ENCODE measurements around the gene ZNF526.

ZNF526 gene

GRCh38 chr19:42225718-42226292 lies 5.7 kb downstream of the ZNF526 start:
- no peak for DNase-seq

- no peak for DNase-seq
Observed at GRCh38 chr19:42226886-42227285, 6.8 kb downstream of the ZNF526 start.

- no peak for DNase-seq
Observed at GRCh38 chr19:42228641-42229040, 8.5 kb downstream of the ZNF526 start.

- no peak for DNase-seq
Observed at GRCh38 chr19:42229301-42229854, 9.3 kb downstream of the ZNF526 start.

GRCh38 chr19:42229855-42230351 lies 9.8 kb downstream of the ZNF526 start:
- no peak for DNase-seq

- DNase-seq: no peak
Observed at GRCh38 chr19:42230571-42230970, 10.5 kb downstream of the ZNF526 start.

GRCh38 chr19:42232435-42232834 lies 12.3 kb downstream of the ZNF526 start:
- DNase-seq: no peak

GRCh38 chr19:42233106-42233505 lies 13.0 kb downstream of the ZNF526 start:
- no peak for DNase-seq

GRCh38 chr19:42233678-42234292 lies 13.7 kb downstream of the ZNF526 start:
- DNase-seq: no peak

GRCh38 chr19:42234364-42234763 lies 14.3 kb downstream of the ZNF526 start:
- DNase-seq: no peak

GRCh38 chr19:42235181-42235580 lies 15.1 kb downstream of the ZNF526 start:
- no peak for DNase-seq

- DNase-seq: no peak
Observed at GRCh38 chr19:42239544-42240220, 19.6 kb downstream of the ZNF526 start.

GRCh38 chr19:42241279-42241678 lies 21.2 kb downstream of the ZNF526 start:
- no peak for DNase-seq

GRCh38 chr19:42242069-42242511 lies 22.0 kb downstream of the ZNF526 start:
- DNase-seq: no peak

- DNase-seq: peak; percentile 98 to 99
Observed at GRCh38 chr19:42242512-42243409, 22.6 kb downstream of the ZNF526 start, which contains the start of gene GSK3A. GSK3A (minus strand) TSS chr19:42242602; CDS start chr19:42242465, 137 bp downstream.

- peak; percentile 94 to 96 for DNase-seq
Observed at GRCh38 chr19:42244347-42245220, 24.5 kb downstream of the ZNF526 start.

GRCh38 chr19:42245231-42245630 lies 25.1 kb downstream of the ZNF526 start:
- no peak for DNase-seq

GRCh38 chr19:42246143-42246921 lies 26.2 kb downstream of the ZNF526 start:
- peak in 1 of 2 donors; percentile 13 for DNase-seq

GRCh38 chr19:42246922-42247639 lies 27.0 kb downstream of the ZNF526 start:
- no peak for DNase-seq

- DNase-seq: no peak
Observed at GRCh38 chr19:42247640-42248199, 27.6 kb downstream of the ZNF526 start.

Data from inflammatory macrophage treated with lipopolysaccharide for 1 hour (primary cell).